ENCODE results near the gene CDS2.

GRCh38 chr20:5088688-5089087 lies 38.1 kb upstream of the CDS2 start:
- no peak for TF ChIP-seq ZNF274 (IDR thresholded peaks at IDR 0.05; ENCODE audit: low read depth, low read length)
- TF ChIP-seq SUZ12 (IDR thresholded peaks at IDR 0.05; ENCODE audit: extremely low read depth, insufficient read depth, insufficient read length) = no peak

All from NT2/D1 (cell line).